B cell (primary cell): Measurements from ENCODE around the gene TTC13. TPM values are rescaled to one million over a fixed set of nuclear protein-coding genes. Genes with fewer than 3 reads are reported as not detected.

ENCODE experiments used
- ATAC-seq: fragments of 200-7000 bp; cut with Tn5 transposase; one replicate; pipeline ENCODE4 v1.10.0; 2021; ENCODE audit warnings: low read depth, mild to moderate bottlenecking, moderate number of reproducible peaks, moderate library complexity
- CTCF ChIA-PET: fragments of 350-600 bp; sonication (Branson Sonifier 250); formaldehyde crosslinking; loops from one replicate; lab custom pipeline; 2021; ENCODE audit warnings: antibody characterized with exemption, inconsistent platforms; lab: Charles Lee
- POLR2A ChIA-PET: fragments of 350-600 bp; sonication (Branson Sonifier 250); formaldehyde crosslinking; loops from one replicate; lab custom pipeline; 2021; ENCODE audit warnings: antibody characterized with exemption; lab: Charles Lee
- DNase-seq: peaks from one replicate; pipeline ENCODE4 v3.0.0; 2013
- H2AFZ ChIP-seq: 2 replicates; pipeline ENCODE4 v1.6.1; 2012; ENCODE audit warnings: mild to moderate bottlenecking, low read depth, low read length; ENCODE audit not compliant: insufficient read depth, poor library complexity, severe bottlenecking
- H3K27ac ChIP-seq, 2 donors: 1 replicate in 1 of 2; 2 replicates in 1 of 2; pipeline ENCODE4 v1.5.1; 2012 to 2013; ENCODE audit warnings: low read length in 2 of 2, mild to moderate bottlenecking in 2 of 2, moderate library complexity in 1 of 2
- H3K27me3 ChIP-seq, 4 experiments: fragments of 200-600 bp in 1 of 4; sonication (generic) in 1 of 4; replicated peaks in 1 of 4; 1 replicate in 2 of 4; 2 replicates in 2 of 4; pipeline versions ENCODE4 v1.6.1 to v1.7.0; 2013 to 2016; ENCODE audit warnings: low read length in 3 of 4, mild to moderate bottlenecking in 2 of 4, mixed read lengths in 1 of 4, moderate library complexity in 1 of 4; ENCODE audit not compliant: insufficient read depth in 4 of 4, control insufficient read depth in 3 of 4; ENCODE audit errors: control extremely low read depth in 1 of 4
- H3K36me3 ChIP-seq, 2 experiments: replicated peaks in 1 of 2; 1 replicate in 1 of 2; 2 replicates in 1 of 2; pipeline versions ENCODE4 v1.6.1 to v1.7.1; 2013; ENCODE audit warnings: low read length in 1 of 2; ENCODE audit not compliant: insufficient read depth in 2 of 2, control insufficient read depth in 1 of 2; ENCODE audit errors: control extremely low read depth in 1 of 2, extremely low read depth in 1 of 2
- H3K4me1 ChIP-seq, 2 donors: fragments of 200-600 bp in 1 of 2; sonication (generic) in 1 of 2; 1 replicate in 1 of 2; 2 replicates in 1 of 2; pipeline versions ENCODE4 v1.5.1 to v1.6.1; 2013 to 2017; ENCODE audit warnings: low read length in 2 of 2; ENCODE audit not compliant: control insufficient read depth in 2 of 2, insufficient read depth in 2 of 2
- H3K4me2 ChIP-seq: replicated peaks from 2 replicates; pipeline ENCODE3; 2012; ENCODE audit warnings: mild to moderate bottlenecking, low read depth, low read length; ENCODE audit not compliant: poor library complexity, severe bottlenecking
- H3K4me3 ChIP-seq, 5 experiments: fragments of 200-600 bp in 1 of 5; sonication (generic) in 1 of 5; 1 replicate in 3 of 5; 2 replicates in 2 of 5; pipeline versions ENCODE4 v1.5.1 to v1.7.0; 2011 to 2016; ENCODE audit warnings: low read length in 4 of 5, mild to moderate bottlenecking in 4 of 5, low read depth in 2 of 5, control low read depth in 1 of 5, moderate library complexity in 1 of 5; ENCODE audit not compliant: insufficient read depth in 1 of 5; ENCODE audit errors: control extremely low read depth in 1 of 5, extremely low read depth in 1 of 5
- H3K79me2 ChIP-seq: fragments of 200-600 bp; sonication (generic); one replicate; pipeline ENCODE4 v1.6.0; 2016; ENCODE audit warnings: low read length; ENCODE audit not compliant: control insufficient read depth, insufficient read depth
- H3K9ac ChIP-seq: fragments of 200-600 bp; sonication (generic); 2 replicates; pipeline ENCODE4 v1.6.1; 2017; ENCODE audit warnings: mild to moderate bottlenecking, low read length, moderate library complexity
- H3K9me3 ChIP-seq, 3 donors: one replicate each; pipeline versions ENCODE4 v1.6.1 to v1.7.1; 2013; ENCODE audit warnings: low read length in 2 of 3; ENCODE audit not compliant: control insufficient read depth in 2 of 3, insufficient read depth in 1 of 3; ENCODE audit errors: control extremely low read depth in 1 of 3
- H4K20me1 ChIP-seq: 2 replicates; pipeline ENCODE4 v1.6.0; 2012; ENCODE audit warnings: mild to moderate bottlenecking, low read length; ENCODE audit not compliant: insufficient read depth, control insufficient read depth, poor library complexity, severe bottlenecking
- H3K27ac Mint-ChIP-seq: one replicate; pipeline ENCODE4 v1.8.0; 2021; ENCODE audit warnings: mixed read lengths
- H3K27me3 Mint-ChIP-seq: one replicate; pipeline ENCODE4 v1.8.0; 2021; ENCODE audit warnings: mixed read lengths
- H3K4me1 Mint-ChIP-seq: one replicate; pipeline ENCODE4 v1.8.0; 2021; ENCODE audit warnings: mixed read lengths
- H3K4me3 Mint-ChIP-seq: one replicate; pipeline ENCODE4 v1.8.0; 2021; ENCODE audit warnings: mixed read lengths
- H3K9me3 Mint-ChIP-seq: one replicate; pipeline ENCODE4 v1.8.0; 2022; ENCODE audit warnings: mixed read lengths; ENCODE audit not compliant: insufficient read depth
- EZH2 ChIP-seq: IDR thresholded peaks from 2 replicates; pipeline ENCODE4 v1.6.1; 2012; ENCODE audit warnings: borderline replicate concordance, low read depth, mild to moderate bottlenecking, moderate library complexity, low read length; ENCODE audit not compliant: insufficient read depth, poor library complexity, severe bottlenecking
- WGBS: methylation state at CpG from one replicate; pipeline ENCODE4 v1.1.5; 2013; ENCODE audit warnings: missing lambda C conversion rate; ENCODE audit not compliant: insufficient coverage; 5-methylcytosine and 5-hydroxymethylcytosine counted together
- intact Hi-C: fragments of 100-400 bp; cut with micrococcal nuclease; formaldehyde crosslinking; loops from one replicate; pipeline ENCODE4 v1.10.0; 2022
- polyA plus RNA-seq: library from polyadenylated mRNA; depleted of rRNA; stranded (reverse); fragments of >200 nt; gene quantifications from 2 replicates; pipeline ENCODE4 v1.2.3, GENCODE V29; 2012
- total RNA-seq, 2 donors: library from RNA; stranded (reverse); fragments of 120-200 nt in 1 of 2; gene quantifications; 1 replicate in 1 of 2; 2 replicates in 1 of 2; pipeline versions ENCODE4 v1.2.3 to v1.2.4, GENCODE V29; 2013 to 2022
- TF ChIP-seq, protein P1 (sequence below): fragments of 200-600 bp; IDR thresholded peaks from one replicate; pipeline ENCODE4 v1.8.0; 2022; ENCODE audit warnings: antibody characterized with exemption, mild to moderate bottlenecking

Gene TTC13
- total and polyA plus RNA-seq, 2 donors (not counting 1 experiment from before 2014, with no cell fraction given) = 33.9 to 55.0 TPM

GRCh38 chr1:230868736-230869385, 109.8 kb downstream of the TTC13 start:
- 4% methylated on average over 36 of the region's 40 CpGs for WGBS
- H3K27ac ChIP-seq = no peak overlapping the region
- CTCF ChIA-PET = no interaction called here
- Mint-ChIP-seq H3K4me3 (peak overlapping the region; percentile 90), H3K9me3 (no peaks in the 10 kb centered on the region), H3K27ac (peak overlapping the region; percentile 63), H3K27me3 (peaks cover 42% of the 10 kb centered on the region), H3K4me1 (peaks cover 12% of the 10 kb centered on the region)
- H3K9ac ChIP-seq = peak overlapping the region; percentile 84
- no peaks in the 10 kb centered on the region for H3K9me3 ChIP-seq
- intact Hi-C loops = loop anchor here (1.0 to 5.0 kb wide), 4 partner anchors 110 to 552 kb away; partner anchors contain the start of genes ARV1, COG2 and FAM89A
- peak overlapping the region in 4 of 5 experiments; percentile 50 to 87 (median 68) for H3K4me3 ChIP-seq
- H3K36me3 ChIP-seq = no peaks in the 10 kb centered on the region
- H3K4me1 ChIP-seq = peaks cover 12 to 13% of the 10 kb centered on the region in 2 donors
- ATAC-seq (peak; percentile 46), DNase-seq (peak; percentile 63)
- TF ChIP-seq, protein P1, sequence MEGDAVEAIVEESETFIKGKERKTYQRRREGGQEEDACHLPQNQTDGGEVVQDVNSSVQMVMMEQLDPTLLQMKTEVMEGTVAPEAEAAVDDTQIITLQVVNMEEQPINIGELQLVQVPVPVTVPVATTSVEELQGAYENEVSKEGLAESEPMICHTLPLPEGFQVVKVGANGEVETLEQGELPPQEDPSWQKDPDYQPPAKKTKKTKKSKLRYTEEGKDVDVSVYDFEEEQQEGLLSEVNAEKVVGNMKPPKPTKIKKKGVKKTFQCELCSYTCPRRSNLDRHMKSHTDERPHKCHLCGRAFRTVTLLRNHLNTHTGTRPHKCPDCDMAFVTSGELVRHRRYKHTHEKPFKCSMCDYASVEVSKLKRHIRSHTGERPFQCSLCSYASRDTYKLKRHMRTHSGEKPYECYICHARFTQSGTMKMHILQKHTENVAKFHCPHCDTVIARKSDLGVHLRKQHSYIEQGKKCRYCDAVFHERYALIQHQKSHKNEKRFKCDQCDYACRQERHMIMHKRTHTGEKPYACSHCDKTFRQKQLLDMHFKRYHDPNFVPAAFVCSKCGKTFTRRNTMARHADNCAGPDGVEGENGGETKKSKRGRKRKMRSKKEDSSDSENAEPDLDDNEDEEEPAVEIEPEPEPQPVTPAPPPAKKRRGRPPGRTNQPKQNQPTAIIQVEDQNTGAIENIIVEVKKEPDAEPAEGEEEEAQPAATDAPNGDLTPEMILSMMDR = no peak
- no peak for TF ChIP-seq EZH2
- no peaks in the 10 kb centered on the region for H4K20me1 ChIP-seq
- peak overlapping the region; percentile 86 for H2AFZ ChIP-seq
- peaks cover 0 to 27% (median 17%) of the 10 kb centered on the region in 4 experiments for H3K27me3 ChIP-seq
- H3K4me2 ChIP-seq = peak overlapping the region; percentile 91
- POLR2A ChIA-PET = no interaction called here
- H3K79me2 ChIP-seq = no peaks in the 10 kb centered on the region
